ENCODE results near the gene CACNA1C.

CACNA1C gene

DNA sequence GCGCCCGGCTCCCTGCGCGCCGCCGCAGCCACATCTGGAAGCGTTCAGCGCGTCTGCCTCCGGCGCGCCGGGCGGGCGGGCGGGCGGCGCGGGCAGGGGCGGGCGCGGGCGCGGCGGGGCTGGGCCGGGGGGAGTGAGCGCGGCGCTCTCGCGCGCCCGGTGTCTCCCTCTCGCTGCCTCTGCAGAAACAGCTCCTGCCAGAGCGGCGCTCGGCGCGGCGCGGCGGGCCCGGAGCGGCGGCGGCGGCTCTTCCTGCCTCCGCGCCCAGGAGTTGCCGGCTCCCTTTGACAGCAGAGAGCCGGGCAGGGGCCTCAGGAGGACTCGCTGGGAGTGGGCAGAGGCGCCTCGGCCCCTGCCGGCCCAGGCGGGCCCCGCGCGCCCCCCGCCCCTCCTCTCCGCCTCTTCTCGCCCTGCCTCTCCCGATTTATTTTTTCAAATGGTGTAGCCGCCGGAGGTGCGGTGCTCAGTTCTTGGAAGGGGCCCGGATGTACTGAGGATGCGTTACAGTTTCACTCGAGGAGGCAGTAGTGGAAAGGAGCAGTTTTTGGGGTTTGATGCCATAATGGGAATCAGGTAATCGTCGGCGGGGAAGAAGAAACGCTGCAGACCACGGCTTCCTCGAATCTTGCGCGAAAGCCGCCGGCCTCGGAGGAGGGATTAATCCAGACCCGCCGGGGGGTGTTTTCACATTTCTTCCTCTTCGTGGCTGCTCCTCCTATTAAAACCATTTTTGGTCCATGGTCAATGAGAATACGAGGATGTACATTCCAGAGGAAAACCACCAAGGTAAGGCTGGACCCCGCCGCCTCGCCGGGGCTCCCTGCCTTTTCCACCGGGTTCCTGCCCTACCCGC, at the start of gene CACNA1C:
Gene CACNA1C, plus strand, starts transcription at position 162 of the 853 bp plus-strand sequence. Its CDS starts 576 bp downstream, at position 738.
- peak; percentile 70 for DNase-seq (ENCODE audit: low spot score)

GRCh38 chr12:2003676-2004112, 49.1 kb upstream of the CACNA1C start:
- no peak for DNase-seq (ENCODE audit: low spot score)

- DNase-seq (ENCODE audit: low spot score), result peak; percentile 84
Observed at GRCh38 chr12:2004113-2004929, 48.5 kb upstream of the CACNA1C start, which contains the start of gene DCP1B. TSS of gene DCP1B (minus strand) at chr12:2004457. CDS start at chr12:2004431, 26 bp downstream.

DNA sequence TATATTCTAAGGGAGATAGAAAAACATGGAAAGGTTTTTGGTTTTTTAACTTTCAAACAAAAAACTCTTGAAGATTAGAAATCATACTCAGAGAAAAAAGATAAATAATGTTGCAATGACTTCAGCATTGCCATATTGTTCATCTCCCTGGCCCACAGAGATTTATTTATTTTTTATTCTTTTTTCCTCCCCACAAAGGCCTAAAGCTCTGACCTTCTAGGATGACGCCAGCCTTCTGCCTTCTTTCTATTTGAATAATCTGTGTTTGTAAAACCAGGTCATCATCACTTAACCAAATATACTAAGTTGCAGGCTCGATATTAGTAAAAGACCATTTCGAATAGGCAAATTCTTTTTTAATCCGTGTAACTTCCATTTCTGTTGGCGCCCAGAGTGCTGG, 44.1 kb upstream of the CACNA1C start:
- no peak for DNase-seq (ENCODE audit: low spot score)

- DNase-seq (ENCODE audit: low spot score), result peak; percentile 31
Observed at GRCh38 chr12:2009623-2010022, 43.2 kb upstream of the CACNA1C start.

DNA sequence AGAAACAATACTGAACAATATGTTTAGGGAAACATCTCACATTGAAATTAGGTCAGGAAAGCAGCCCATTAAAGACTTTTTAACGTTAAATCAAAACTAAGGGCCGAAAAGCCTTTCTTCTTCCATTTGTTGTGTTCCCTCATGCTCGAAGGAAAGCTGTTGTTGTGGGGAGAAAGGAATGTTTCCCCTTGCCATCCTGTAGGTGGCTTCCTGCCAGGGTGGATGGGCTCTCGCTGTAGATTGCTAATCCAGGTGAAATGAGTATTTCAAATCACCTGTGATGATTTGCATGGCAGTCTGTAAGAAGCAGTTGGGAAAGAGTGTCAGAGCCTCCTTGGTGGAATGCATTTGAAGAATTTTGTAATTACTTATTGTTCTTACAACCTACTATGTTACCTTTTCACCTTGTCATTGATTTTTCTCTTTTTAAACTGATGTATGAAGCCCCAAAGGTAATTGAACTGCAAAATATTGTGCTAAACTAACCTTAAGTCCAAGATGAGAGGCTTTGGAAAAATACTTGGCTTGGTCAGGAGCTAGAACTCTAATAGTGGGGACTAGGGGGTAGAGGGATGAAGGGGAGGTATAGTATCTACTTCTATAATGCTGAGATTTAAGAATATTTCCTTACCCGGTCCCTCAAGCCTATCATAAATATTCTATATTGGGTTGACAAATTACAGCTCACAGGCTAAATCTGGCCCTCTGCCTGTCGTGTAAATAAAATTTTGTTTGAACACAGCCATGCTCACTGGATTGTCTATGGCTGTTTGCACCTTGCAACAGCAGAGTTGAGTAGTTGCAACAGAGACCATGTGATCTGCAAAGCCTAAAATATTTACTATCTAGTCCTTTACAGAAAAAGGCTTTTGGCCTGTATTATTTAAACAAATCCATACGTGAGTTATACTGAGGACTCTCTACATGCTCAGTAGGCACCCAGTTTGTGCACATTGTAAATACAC, 40.9 kb upstream of the CACNA1C start:
- DNase-seq (ENCODE audit: low spot score), result no peak

- no peak for DNase-seq (ENCODE audit: low spot score)
Observed at GRCh38 chr12:2013086-2013485, 39.7 kb upstream of the CACNA1C start.

GRCh38 chr12:2013527-2014223, 39.1 kb upstream of the CACNA1C start:
- no peak for DNase-seq (ENCODE audit: low spot score)

DNA sequence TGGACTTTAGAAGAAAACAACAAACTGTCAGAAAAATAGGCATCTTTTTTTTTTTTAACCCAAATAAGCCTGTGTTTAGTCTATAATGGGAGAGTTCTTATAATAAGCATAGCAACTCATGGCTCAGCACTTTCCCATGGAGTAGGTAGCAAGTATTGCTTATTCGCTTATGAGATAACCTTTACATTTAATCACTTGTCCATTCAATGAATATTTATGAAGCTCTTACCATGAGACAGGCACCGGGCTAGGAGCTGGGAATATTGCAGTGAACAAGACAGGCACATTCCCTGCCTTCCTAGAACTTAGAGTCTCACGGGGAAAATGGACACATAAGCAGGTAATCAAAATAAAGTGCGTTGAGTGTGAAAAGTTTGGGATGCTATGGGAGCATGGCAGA, 38.6 kb upstream of the CACNA1C start:
- DNase-seq (ENCODE audit: low spot score), result no peak

DNA sequence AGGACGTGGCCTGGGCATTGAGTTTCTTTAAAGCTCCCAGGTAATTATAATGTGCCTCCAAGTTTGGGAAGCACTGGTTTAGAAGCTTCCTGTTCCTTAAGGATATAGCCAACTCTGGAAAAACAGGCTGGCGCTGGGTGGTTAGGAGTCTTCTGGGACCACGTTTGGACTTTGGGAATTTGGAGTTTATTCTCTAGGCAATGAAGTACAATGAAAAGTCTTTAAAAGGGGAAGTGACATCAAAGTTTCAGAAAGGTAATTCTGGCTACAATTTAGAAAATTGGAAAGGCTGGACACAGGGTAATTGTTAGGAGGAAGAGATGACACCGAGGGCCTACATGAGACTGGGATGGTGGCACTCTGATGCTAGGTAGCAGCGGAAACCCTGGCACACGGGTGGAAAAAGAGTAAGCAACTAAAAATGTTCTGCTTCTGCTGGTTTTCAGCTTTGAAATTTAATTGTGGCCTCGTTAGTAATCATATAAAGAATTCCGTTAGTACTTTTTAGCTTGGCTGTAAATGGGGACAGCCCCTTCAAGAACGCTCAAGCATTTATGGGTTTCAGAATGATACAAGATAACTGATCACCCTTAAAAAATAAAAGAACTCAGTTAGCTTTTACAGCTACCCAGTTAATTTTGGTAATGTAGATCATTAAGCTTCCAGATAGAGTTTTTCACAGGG, 35.8 kb upstream of the CACNA1C start:
- no peak for DNase-seq (ENCODE audit: low spot score)

DNA sequence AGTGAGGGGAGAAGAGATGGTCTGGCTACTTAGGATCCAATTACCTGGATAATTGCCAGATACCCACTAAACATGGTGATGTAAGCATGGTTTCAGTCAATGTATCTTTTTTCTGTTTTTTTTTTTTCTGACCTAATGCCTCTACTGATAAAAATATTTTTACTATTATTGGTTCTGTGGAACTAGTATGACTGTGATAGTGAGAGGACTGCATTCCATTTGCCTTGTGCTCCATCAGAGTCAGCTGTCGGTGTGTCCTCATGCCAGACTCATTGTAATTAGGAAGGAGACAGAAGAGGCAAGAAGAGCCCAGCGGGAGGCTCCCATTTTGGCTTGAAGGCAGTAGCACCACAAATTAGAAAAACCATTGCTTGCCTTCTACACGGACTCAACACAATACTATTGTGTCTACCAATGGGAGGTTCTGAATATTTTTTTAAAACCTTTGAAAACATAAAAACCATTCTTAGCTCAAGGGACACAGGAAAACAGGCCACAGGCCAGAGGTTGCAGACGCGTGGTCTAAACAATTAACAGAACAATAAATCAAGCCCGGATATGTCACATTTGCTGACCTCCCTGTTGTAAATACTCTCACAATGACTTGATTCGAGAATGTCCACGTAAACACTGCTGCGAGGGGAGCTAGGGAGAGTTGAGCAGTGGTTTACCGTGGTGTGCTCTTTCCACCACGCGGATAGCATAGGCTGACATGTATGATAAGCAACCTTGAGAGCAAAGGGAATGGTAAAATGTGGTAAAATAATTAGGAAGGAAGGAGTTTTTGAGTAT, 35.0 kb upstream of the CACNA1C start:
- DNase-seq (ENCODE audit: low spot score), result no peak

- DNase-seq (ENCODE audit: low spot score), result no peak
Observed at GRCh38 chr12:2018391-2018790, 34.4 kb upstream of the CACNA1C start.

- DNase-seq (ENCODE audit: low spot score), result no peak
Observed at GRCh38 chr12:2019126-2019525, 33.7 kb upstream of the CACNA1C start.

GRCh38 chr12:2020511-2020910, 32.3 kb upstream of the CACNA1C start:
- DNase-seq (ENCODE audit: low spot score), result no peak

DNA sequence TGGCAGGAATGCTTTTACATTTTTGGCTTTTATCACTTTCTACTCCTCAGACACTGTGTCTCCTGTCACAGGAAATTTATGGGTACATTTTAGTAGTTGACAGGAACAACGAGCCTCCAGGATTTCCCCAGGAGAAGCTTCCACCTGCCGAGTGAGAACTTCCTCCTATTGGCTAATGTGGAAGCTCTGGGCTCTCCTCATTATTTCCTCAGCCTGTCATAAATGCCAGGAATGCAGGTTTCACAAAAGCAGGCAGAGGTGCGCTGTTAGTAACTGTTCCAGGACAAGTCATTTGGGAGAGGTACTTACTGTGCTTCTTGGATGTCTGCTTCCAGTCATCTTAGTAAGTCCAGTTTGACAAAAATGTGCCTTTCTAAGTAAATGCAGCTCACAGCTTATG, 29.4 kb upstream of the CACNA1C start:
- no peak for DNase-seq (ENCODE audit: low spot score)

DNA sequence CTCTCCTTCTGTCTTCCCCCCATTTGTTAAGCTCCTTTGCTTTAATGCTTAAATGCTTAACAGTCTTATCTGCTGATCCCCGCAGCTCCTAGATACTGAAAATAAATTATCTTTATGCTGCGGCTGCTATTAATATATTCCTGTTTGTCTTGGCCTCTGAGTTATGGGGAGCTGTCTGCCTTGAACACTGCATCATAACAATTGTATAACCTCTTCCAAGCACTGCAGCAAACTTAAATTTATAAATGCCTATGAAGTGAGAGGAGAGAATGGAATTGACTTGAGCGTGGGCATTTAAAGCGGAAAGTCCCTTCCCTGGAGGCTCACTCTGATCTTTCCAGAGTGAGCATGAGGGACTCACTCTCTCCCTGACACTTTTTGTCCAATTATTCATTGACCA, 25.4 kb upstream of the CACNA1C start:
- no peak for DNase-seq (ENCODE audit: low spot score)

DNA sequence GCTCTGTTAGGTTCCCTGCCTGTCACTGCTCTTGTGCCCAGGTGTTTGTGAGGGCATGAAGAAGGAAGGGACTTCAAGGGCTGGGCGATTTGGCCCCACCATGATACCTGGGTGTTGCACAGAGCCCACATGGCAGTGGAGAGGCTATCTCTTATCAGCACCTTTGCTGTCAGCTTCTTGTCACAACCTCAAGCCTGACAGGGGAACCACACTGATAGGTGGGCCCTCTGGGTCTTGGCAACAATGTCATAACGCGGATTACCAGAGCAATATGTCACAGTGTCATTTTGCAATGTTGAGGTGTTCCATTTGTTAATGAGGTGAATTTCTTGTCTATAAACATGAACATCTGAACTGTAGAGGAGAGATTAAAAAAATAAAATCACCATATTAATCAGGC, 22.9 kb upstream of the CACNA1C start:
- DNase-seq (ENCODE audit: low spot score), result no peak

- no peak for DNase-seq (ENCODE audit: low spot score)
Observed at GRCh38 chr12:2032506-2032905, 20.3 kb upstream of the CACNA1C start.

GRCh38 chr12:2034633-2035430, 18.0 kb upstream of the CACNA1C start:
- DNase-seq (ENCODE audit: low spot score), result peak; percentile 77

Data from HuH-7 (cell line).